WTC11 (cell line): Measurements from ENCODE around the gene MYOZ3. TPM values are rescaled to one million over a fixed set of nuclear protein-coding genes. Genes with fewer than 3 reads are reported as not detected.

Experiments
- ATAC-seq: fragments of 200-7000 bp; cut with Tn5 transposase; 2 replicates; pipeline ENCODE4 v1.10.0; 2021; ENCODE audit warnings: mild to moderate bottlenecking, moderate library complexity
- CTCF ChIA-PET: fragments of 300-600 bp; sonication (Branson Sonifier 250); formaldehyde crosslinking; loops from one replicate; lab custom pipeline; 2021; ENCODE audit warnings: antibody characterized with exemption; lab: Charles Lee
- POLR2A ChIA-PET: fragments of 350-600 bp; sonication (Branson Sonifier 250); formaldehyde crosslinking; loops from one replicate; lab custom pipeline; 2021; ENCODE audit warnings: antibody characterized with exemption; lab: Charles Lee
- DNase-seq: peaks from one replicate; pipeline ENCODE4 v3.0.0; 2021; ENCODE audit warnings: low spot score
- H3K27ac Mint-ChIP-seq: 2 replicates; pipeline ENCODE4 v1.8.0; 2021; ENCODE audit warnings: mixed read lengths
- H3K27me3 Mint-ChIP-seq: 2 replicates; pipeline ENCODE4 v1.8.0; 2021; ENCODE audit warnings: low read depth, mild to moderate bottlenecking, moderate library complexity, mixed read lengths
- H3K36me3 Mint-ChIP-seq: 2 replicates; pipeline ENCODE4 v1.8.0; 2021; ENCODE audit warnings: mixed read lengths
- H3K4me1 Mint-ChIP-seq: 2 replicates; pipeline ENCODE4 v1.8.0; 2022; ENCODE audit warnings: mixed read lengths
- H3K4me3 Mint-ChIP-seq: 2 replicates; pipeline ENCODE4 v1.8.0; 2021; ENCODE audit warnings: mild to moderate bottlenecking, moderate library complexity, mixed read lengths
- H3K9me3 Mint-ChIP-seq: 2 replicates; pipeline ENCODE4 v1.8.0; 2021; ENCODE audit warnings: mixed read lengths
- CBFB ChIP-seq: sonication (generic); formaldehyde crosslinking; IDR thresholded peaks from 2 replicates; pipeline ENCODE4 v1.8.1; 2022; ENCODE audit warnings: mild to moderate bottlenecking, low read depth, missing genetic modification reagents
- EMX1 ChIP-seq: fragments of 250-450 bp; sonication (Bioruptor Pico); IDR thresholded peaks from 2 replicates; pipeline ENCODE4 v1.8.0; 2021; ENCODE audit warnings: mild to moderate bottlenecking
- MXD4 ChIP-seq: fragments of 250-450 bp; sonication (Bioruptor Pico); IDR thresholded peaks from 2 replicates; pipeline ENCODE4 v1.8.0; 2021; ENCODE audit warnings: mild to moderate bottlenecking, moderate library complexity, borderline replicate concordance
- NFATC4 ChIP-seq: fragments of 250-450 bp; sonication (Bioruptor Pico); IDR thresholded peaks from 2 replicates; pipeline ENCODE4 v1.9.0; 2021; ENCODE audit warnings: mild to moderate bottlenecking
- NFE2L1 ChIP-seq: sonication (generic); formaldehyde crosslinking; IDR thresholded peaks from 2 replicates; pipeline ENCODE4 v1.8.1; 2023; ENCODE audit warnings: missing genetic modification reagents
- SP1 ChIP-seq: sonication (generic); formaldehyde crosslinking; conservative IDR thresholded peaks from 2 replicates; pipeline ENCODE4 v1.8.1; 2022; ENCODE audit warnings: missing genetic modification reagents
- TEAD4 ChIP-seq: sonication (generic); formaldehyde crosslinking; IDR thresholded peaks from 2 replicates; pipeline ENCODE4 v1.8.0; 2022; ENCODE audit warnings: mild to moderate bottlenecking, missing genetic modification reagents
- ZNF263 ChIP-seq: sonication (generic); formaldehyde crosslinking; IDR thresholded peaks from 2 replicates; pipeline ENCODE4 v1.8.1; 2022; ENCODE audit warnings: low read depth, mild to moderate bottlenecking, moderate library complexity, missing genetic modification reagents
- ZNF416 ChIP-seq: fragments of 250-450 bp; sonication (Bioruptor Pico); IDR thresholded peaks from 2 replicates; pipeline ENCODE4 v1.9.0; 2021; ENCODE audit warnings: mild to moderate bottlenecking, inconsistent platforms
- ZNF671 ChIP-seq: fragments of 250-450 bp; sonication (Bioruptor Pico); IDR thresholded peaks from 2 replicates; pipeline ENCODE4 v1.8.0; 2021; ENCODE audit warnings: mild to moderate bottlenecking
- total RNA-seq: library from RNA; stranded (reverse); gene quantifications from 3 replicates; pipeline ENCODE4 v1.2.3, GENCODE V29; 2021
- TF ChIP-seq, protein P1 (sequence below): fragments of 250-450 bp; sonication (Bioruptor Pico); IDR thresholded peaks from 2 replicates; pipeline ENCODE4 v1.9.0; 2021; ENCODE audit warnings: mild to moderate bottlenecking
- TF ChIP-seq, protein P2 (sequence below): sonication (generic); formaldehyde crosslinking; IDR thresholded peaks from 2 replicates; pipeline ENCODE4 v1.8.1; 2022; ENCODE audit warnings: low read depth, missing genetic modification reagents, borderline replicate concordance
- TF ChIP-seq, protein P3 (sequence below): fragments of 250-450 bp; sonication (Bioruptor Pico); IDR thresholded peaks from 2 replicates; pipeline ENCODE4 v1.8.0; 2021; ENCODE audit warnings: mild to moderate bottlenecking
- TF ChIP-seq, protein P4 (sequence below): sonication (generic); formaldehyde crosslinking; IDR thresholded peaks from 2 replicates; pipeline ENCODE4 v1.8.1; 2022; ENCODE audit warnings: mild to moderate bottlenecking, missing genetic modification reagents, moderate library complexity, borderline replicate concordance
- TF ChIP-seq, protein P5 (sequence below): fragments of 200-600 bp; IDR thresholded peaks from 2 replicates; pipeline ENCODE4 v1.8.0; 2022; ENCODE audit warnings: antibody characterized with exemption
- TF ChIP-seq, protein P6 (sequence below): sonication (generic); formaldehyde crosslinking; IDR thresholded peaks from 2 replicates; pipeline ENCODE4 v1.8.0; 2022; ENCODE audit warnings: mild to moderate bottlenecking, missing genetic modification reagents
- TF ChIP-seq, protein P7 (sequence below): sonication (generic); formaldehyde crosslinking; IDR thresholded peaks from 2 replicates; pipeline ENCODE4 v1.8.1; 2023; ENCODE audit warnings: mild to moderate bottlenecking, missing genetic modification reagents, moderate library complexity

Gene MYOZ3
- total RNA-seq, 1 experiment from 2014 or later: 13.7 TPM

DNA sequence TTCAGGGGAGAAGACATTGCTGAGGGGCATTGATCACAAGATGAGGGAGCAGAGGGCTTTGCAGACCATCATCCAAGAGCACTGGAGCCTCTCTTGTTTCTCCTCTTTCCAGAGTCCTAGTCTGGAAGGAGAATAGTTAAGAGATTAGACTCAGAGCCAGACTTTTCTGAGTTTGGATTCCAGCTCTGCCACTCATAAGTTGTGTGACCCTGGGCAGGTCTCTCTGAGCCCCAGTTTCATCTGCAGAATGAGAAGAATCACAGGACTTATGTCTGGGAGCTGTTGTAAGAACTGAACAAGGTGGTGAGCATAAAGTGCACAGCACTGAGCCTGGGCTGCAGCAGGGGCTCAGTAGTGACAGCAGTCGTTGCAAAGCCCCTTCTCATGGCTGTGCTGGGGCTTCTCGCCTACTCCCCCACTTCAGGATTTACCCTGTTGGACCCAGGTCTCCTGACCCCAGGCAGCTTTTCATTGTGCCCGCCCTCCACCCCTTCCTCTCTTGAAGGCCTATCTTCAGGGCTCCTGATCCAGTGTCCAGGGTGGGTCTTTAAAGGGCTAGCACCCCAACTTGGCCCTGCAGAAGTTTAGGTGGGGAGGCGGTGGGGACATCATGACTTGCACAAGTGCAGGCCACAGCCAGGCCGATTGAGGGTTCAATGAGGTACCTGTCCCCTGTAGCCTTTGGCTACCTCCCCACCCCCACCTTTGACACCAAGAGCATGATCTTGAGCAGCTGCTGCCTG lies 19.1 kb upstream of the MYOZ3 start:
- peaks cover 40% of the 10 kb centered on the region for H3K4me1 Mint-ChIP-seq
- no peaks in the 10 kb centered on the region for H3K9me3 Mint-ChIP-seq
- ATAC-seq (no peak), DNase-seq (no peak)
- ChIA-PET CTCF (interaction anchor here (0.7 to 1.3 kb wide), 7 partner anchors 14 to 82 kb away, joined by 3 to 4 read pairs (median 3); no protein-coding TSS in a partner anchor), POLR2A (interaction anchor here (0.8 kb wide), 1 partner anchor 59 kb away, joined by 3 read pairs; the partner anchor contains the start of gene RBM22)
- H3K36me3 Mint-ChIP-seq: no peaks in the 10 kb centered on the region
- H3K27ac Mint-ChIP-seq: no peak overlapping the region
- no peaks in the 10 kb centered on the region for H3K27me3 Mint-ChIP-seq
- TF ChIP-seq ZNF416 (CRISPR knock-in tag) (no peak), ZNF671 (no peak), CBFB (CRISPR knock-in tag) (no peak), ZNF263 (CRISPR knock-in tag) (no peak), NFATC4 (no peak)
- TF ChIP-seq, protein P1, sequence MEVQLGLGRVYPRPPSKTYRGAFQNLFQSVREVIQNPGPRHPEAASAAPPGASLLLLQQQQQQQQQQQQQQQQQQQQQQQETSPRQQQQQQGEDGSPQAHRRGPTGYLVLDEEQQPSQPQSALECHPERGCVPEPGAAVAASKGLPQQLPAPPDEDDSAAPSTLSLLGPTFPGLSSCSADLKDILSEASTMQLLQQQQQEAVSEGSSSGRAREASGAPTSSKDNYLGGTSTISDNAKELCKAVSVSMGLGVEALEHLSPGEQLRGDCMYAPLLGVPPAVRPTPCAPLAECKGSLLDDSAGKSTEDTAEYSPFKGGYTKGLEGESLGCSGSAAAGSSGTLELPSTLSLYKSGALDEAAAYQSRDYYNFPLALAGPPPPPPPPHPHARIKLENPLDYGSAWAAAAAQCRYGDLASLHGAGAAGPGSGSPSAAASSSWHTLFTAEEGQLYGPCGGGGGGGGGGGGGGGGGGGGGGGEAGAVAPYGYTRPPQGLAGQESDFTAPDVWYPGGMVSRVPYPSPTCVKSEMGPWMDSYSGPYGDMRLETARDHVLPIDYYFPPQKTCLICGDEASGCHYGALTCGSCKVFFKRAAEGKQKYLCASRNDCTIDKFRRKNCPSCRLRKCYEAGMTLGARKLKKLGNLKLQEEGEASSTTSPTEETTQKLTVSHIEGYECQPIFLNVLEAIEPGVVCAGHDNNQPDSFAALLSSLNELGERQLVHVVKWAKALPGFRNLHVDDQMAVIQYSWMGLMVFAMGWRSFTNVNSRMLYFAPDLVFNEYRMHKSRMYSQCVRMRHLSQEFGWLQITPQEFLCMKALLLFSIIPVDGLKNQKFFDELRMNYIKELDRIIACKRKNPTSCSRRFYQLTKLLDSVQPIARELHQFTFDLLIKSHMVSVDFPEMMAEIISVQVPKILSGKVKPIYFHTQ (CRISPR knock-in tag): no peak
- TF ChIP-seq, protein P2, sequence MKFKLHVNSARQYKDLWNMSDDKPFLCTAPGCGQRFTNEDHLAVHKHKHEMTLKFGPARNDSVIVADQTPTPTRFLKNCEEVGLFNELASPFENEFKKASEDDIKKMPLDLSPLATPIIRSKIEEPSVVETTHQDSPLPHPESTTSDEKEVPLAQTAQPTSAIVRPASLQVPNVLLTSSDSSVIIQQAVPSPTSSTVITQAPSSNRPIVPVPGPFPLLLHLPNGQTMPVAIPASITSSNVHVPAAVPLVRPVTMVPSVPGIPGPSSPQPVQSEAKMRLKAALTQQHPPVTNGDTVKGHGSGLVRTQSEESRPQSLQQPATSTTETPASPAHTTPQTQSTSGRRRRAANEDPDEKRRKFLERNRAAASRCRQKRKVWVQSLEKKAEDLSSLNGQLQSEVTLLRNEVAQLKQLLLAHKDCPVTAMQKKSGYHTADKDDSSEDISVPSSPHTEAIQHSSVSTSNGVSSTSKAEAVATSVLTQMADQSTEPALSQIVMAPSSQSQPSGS (CRISPR knock-in tag): no peak
- H3K4me3 Mint-ChIP-seq: no peak overlapping the region

DNA sequence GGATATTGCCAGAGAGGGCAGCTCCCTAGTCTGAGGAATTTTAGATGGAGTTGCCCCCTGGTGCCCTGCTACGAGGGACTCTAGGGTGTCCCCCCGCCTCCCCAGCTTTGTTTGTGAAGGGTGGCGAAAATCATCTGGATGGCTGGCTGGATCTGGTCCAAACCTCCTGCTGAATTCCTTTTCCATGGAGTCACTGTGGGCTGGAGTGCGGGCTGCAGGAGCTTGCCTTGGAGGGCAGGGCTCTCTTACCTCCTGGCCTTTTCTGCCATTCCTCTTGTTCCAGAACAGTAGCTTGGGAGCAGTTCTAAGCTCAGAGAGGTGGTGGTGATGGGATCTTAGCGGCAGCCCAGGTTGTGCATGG lies 18.5 kb upstream of the MYOZ3 start:
- ChIA-PET POLR2A (interaction anchor here (0.8 kb wide), 1 partner anchor 58 kb away, joined by 3 read pairs; the partner anchor contains the start of gene RBM22), CTCF (interaction anchor here (0.8 to 1.3 kb wide), 6 partner anchors 13 to 83 kb away, joined by 3 to 4 read pairs (median 3); no protein-coding TSS in a partner anchor)
- no peak for ATAC-seq
- Mint-ChIP-seq H3K36me3 (no peaks in the 10 kb centered on the region), H3K4me1 (peaks cover 40% of the 10 kb centered on the region), H3K27ac (no peak overlapping the region), H3K27me3 (no peaks in the 10 kb centered on the region), H3K9me3 (no peaks in the 10 kb centered on the region), H3K4me3 (no peak overlapping the region)
- no peak for DNase-seq
- TF ChIP-seq TEAD4 (no peak), NFE2L1 (CRISPR knock-in tag) (no peak), MXD4 (CRISPR knock-in tag) (no peak), EMX1 (CRISPR knock-in tag) (no peak), SP1 (CRISPR knock-in tag) (no peak)
- TF ChIP-seq, protein P1 (CRISPR knock-in tag): no peak
- TF ChIP-seq, protein P3, sequence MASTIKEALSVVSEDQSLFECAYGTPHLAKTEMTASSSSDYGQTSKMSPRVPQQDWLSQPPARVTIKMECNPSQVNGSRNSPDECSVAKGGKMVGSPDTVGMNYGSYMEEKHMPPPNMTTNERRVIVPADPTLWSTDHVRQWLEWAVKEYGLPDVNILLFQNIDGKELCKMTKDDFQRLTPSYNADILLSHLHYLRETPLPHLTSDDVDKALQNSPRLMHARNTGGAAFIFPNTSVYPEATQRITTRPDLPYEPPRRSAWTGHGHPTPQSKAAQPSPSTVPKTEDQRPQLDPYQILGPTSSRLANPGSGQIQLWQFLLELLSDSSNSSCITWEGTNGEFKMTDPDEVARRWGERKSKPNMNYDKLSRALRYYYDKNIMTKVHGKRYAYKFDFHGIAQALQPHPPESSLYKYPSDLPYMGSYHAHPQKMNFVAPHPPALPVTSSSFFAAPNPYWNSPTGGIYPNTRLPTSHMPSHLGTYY (CRISPR knock-in tag): no peak
- TF ChIP-seq, protein P4, sequence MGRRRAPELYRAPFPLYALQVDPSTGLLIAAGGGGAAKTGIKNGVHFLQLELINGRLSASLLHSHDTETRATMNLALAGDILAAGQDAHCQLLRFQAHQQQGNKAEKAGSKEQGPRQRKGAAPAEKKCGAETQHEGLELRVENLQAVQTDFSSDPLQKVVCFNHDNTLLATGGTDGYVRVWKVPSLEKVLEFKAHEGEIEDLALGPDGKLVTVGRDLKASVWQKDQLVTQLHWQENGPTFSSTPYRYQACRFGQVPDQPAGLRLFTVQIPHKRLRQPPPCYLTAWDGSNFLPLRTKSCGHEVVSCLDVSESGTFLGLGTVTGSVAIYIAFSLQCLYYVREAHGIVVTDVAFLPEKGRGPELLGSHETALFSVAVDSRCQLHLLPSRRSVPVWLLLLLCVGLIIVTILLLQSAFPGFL (CRISPR knock-in tag): no peak
- TF ChIP-seq, protein P5, sequence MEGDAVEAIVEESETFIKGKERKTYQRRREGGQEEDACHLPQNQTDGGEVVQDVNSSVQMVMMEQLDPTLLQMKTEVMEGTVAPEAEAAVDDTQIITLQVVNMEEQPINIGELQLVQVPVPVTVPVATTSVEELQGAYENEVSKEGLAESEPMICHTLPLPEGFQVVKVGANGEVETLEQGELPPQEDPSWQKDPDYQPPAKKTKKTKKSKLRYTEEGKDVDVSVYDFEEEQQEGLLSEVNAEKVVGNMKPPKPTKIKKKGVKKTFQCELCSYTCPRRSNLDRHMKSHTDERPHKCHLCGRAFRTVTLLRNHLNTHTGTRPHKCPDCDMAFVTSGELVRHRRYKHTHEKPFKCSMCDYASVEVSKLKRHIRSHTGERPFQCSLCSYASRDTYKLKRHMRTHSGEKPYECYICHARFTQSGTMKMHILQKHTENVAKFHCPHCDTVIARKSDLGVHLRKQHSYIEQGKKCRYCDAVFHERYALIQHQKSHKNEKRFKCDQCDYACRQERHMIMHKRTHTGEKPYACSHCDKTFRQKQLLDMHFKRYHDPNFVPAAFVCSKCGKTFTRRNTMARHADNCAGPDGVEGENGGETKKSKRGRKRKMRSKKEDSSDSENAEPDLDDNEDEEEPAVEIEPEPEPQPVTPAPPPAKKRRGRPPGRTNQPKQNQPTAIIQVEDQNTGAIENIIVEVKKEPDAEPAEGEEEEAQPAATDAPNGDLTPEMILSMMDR: no peak
- TF ChIP-seq, protein P6, sequence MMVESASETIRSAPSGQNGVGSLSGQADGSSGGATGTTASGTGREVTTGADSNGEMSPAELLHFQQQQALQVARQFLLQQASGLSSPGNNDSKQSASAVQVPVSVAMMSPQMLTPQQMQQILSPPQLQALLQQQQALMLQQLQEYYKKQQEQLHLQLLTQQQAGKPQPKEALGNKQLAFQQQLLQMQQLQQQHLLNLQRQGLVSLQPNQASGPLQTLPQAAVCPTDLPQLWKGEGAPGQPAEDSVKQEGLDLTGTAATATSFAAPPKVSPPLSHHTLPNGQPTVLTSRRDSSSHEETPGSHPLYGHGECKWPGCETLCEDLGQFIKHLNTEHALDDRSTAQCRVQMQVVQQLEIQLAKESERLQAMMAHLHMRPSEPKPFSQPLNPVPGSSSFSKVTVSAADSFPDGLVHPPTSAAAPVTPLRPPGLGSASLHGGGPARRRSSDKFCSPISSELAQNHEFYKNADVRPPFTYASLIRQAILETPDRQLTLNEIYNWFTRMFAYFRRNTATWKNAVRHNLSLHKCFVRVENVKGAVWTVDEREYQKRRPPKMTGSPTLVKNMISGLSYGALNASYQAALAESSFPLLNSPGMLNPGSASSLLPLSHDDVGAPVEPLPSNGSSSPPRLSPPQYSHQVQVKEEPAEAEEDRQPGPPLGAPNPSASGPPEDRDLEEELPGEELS (CRISPR knock-in tag): no peak
- TF ChIP-seq, protein P2 (CRISPR knock-in tag): no peak
- TF ChIP-seq, protein P7, sequence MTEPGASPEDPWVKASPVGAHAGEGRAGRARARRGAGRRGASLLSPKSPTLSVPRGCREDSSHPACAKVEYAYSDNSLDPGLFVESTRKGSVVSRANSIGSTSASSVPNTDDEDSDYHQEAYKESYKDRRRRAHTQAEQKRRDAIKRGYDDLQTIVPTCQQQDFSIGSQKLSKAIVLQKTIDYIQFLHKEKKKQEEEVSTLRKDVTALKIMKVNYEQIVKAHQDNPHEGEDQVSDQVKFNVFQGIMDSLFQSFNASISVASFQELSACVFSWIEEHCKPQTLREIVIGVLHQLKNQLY (CRISPR knock-in tag): no peak
